HepG2 (cell line): ENCODE results near the gene CLDN16. TPM values are rescaled to one million over a fixed set of nuclear protein-coding genes. Genes with fewer than 3 reads are reported as not detected.

Source experiments
- FOSL1 ChIP-seq: sonication (generic); formaldehyde crosslinking; IDR thresholded peaks from 2 replicates; pipeline ENCODE4 v1.9.0; 2021; ENCODE audit warnings: missing genetic modification reagents, borderline replicate concordance
- HNRNPLL ChIP-seq: fragments of 200-400 bp; formaldehyde crosslinking; IDR thresholded peaks from 2 replicates; pipeline ENCODE4 v1.6.1; 2017; ENCODE audit warnings: mild to moderate bottlenecking, low read depth, low read length; ENCODE audit not compliant: poor library complexity, severe bottlenecking
- JDP2 ChIP-seq: sonication (generic); formaldehyde crosslinking; IDR thresholded peaks from 2 replicates; pipeline ENCODE4 v1.8.1; 2022; ENCODE audit warnings: missing genetic modification reagents, borderline replicate concordance
- MAF1 ChIP-seq: sonication (generic); formaldehyde crosslinking; IDR thresholded peaks from 2 replicates; pipeline ENCODE4 v1.5.0; 2020; ENCODE audit warnings: missing genetic modification reagents, borderline replicate concordance
- REPIN1 ChIP-seq: sonication (generic); formaldehyde crosslinking; IDR thresholded peaks from 2 replicates; pipeline ENCODE4 v1.8.0; 2022; ENCODE audit warnings: missing genetic modification reagents, low read depth, mild to moderate bottlenecking, borderline replicate concordance
- SP1 ChIP-seq, 2 experiments: fragments of 450-650 bp in 1 of 2; sonication (generic) in 1 of 2; formaldehyde crosslinking in 1 of 2; IDR thresholded peaks; 2 replicates each; pipeline versions ENCODE4 v1.4.0 to v1.6.1; 2016 to 2020; ENCODE audit warnings: missing genetic modification reagents in 1 of 2
- SP140L ChIP-seq: sonication (generic); formaldehyde crosslinking; IDR thresholded peaks from 2 replicates; pipeline ENCODE4 v1.4.0; 2020; ENCODE audit warnings: missing genetic modification reagents, borderline replicate concordance
- TBP ChIP-seq: sonication (generic); formaldehyde crosslinking; IDR thresholded peaks from 2 replicates; pipeline ENCODE4 v1.5.0; 2020; ENCODE audit warnings: missing genetic modification reagents
- ZKSCAN8 ChIP-seq: IDR thresholded peaks from 2 replicates; pipeline ENCODE4 v1.6.1; 2016; ENCODE audit warnings: borderline replicate concordance, missing genetic modification reagents, missing compliant biosample characterization
- ZNF441 ChIP-seq: sonication (generic); formaldehyde crosslinking; IDR thresholded peaks from 2 replicates; pipeline ENCODE4 v1.7.0; 2021; ENCODE audit warnings: missing genetic modification reagents, borderline replicate concordance
- polyA plus RNA-seq, 8 experiments: library from polyadenylated mRNA; depleted of rRNA in 3 of 8; stranded (reverse) in 7 of 8; unstranded in 1 of 8; fragments of >200 nt; fragmentation: Illumina TruSeq in 4 of 8; extraction: Trizol in 4 of 8; gene quantifications; 2 replicates each; pipeline versions ENCODE4 v1.2.1 to v1.2.3, GENCODE V29; 2011 to 2016; ENCODE audit warnings: low read depth in 4 of 8, missing spikeins in 1 of 8, mixed read lengths in 1 of 8; ENCODE audit not compliant: insufficient read depth in 1 of 8
- total RNA-seq, 5 experiments: library from RNA; depleted of rRNA; stranded (reverse); fragments of >200 nt; fragmentation: Illumina TruSeq; extraction: Trizol; gene quantifications; 2 replicates each; pipeline ENCODE4 v1.2.3, GENCODE V29; 2016; ENCODE audit warnings: low read depth in 1 of 5
- TF ChIP-seq, protein P1 (sequence below): IDR thresholded peaks from 2 replicates; pipeline ENCODE4 v1.6.1; 2016; ENCODE audit warnings: low read depth
- TF ChIP-seq, protein P2 (sequence below): sonication (generic); formaldehyde crosslinking; IDR thresholded peaks from 2 replicates; pipeline ENCODE4 v1.4.0; 2020; ENCODE audit warnings: missing genetic modification reagents
- TF ChIP-seq, protein P3 (sequence below): IDR thresholded peaks from 2 replicates; pipeline ENCODE4 v1.6.1; 2012; ENCODE audit warnings: low read depth, low read length, improper control_type of control experiment
- TF ChIP-seq, protein P4 (sequence below): sonication (generic); formaldehyde crosslinking; IDR thresholded peaks from 2 replicates; pipeline ENCODE4 v1.5.0; 2020; ENCODE audit warnings: mild to moderate bottlenecking, missing genetic modification reagents
- TF ChIP-seq, protein P5 (sequence below): sonication (generic); formaldehyde crosslinking; IDR thresholded peaks from 2 replicates; pipeline ENCODE4 v1.8.0; 2023; ENCODE audit warnings: mild to moderate bottlenecking, missing genetic modification reagents
- TF ChIP-seq, protein P6 (sequence below): sonication (generic); formaldehyde crosslinking; IDR thresholded peaks from 2 replicates; pipeline ENCODE4 v1.5.0; 2020; ENCODE audit warnings: missing genetic modification reagents, mild to moderate bottlenecking, borderline replicate concordance
- TF ChIP-seq, protein P7 (sequence below): IDR thresholded peaks from 2 replicates; pipeline ENCODE4 v1.6.1; 2016
- TF ChIP-seq, protein P8 (sequence below): sonication (generic); formaldehyde crosslinking; IDR thresholded peaks from 2 replicates; pipeline ENCODE4 v1.8.0; 2022; ENCODE audit warnings: mild to moderate bottlenecking, missing genetic modification reagents

The CLDN16 gene
- total and polyA plus RNA-seq, 2 of the 13 experiments (the other 11 are each of a cell fraction or from before 2014, with no cell fraction given), result 0.13 to 0.24 TPM

DNA sequence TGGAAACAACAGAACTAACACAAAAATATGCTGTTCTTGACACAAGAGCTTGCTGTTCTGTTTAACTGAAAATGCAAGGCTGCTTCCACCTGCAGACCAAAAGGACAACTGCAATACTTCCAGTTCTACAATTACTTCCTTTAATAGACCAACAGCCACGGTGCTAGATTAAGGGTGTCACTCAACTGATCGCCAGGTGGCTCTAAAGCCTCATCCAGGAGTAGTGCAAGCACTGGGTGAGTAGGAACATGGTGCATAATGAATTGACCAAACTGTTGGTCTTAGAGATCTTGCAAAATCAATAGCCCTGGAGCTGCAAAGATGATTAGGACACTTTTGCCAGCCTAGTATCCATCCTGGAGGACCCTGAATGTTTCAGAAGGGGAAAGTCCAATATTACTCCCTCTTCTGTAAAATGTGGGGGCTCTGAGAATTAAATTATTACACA lies 3.6 kb upstream of the CLDN16 start (continued):
- TF ChIP-seq, protein P1, sequence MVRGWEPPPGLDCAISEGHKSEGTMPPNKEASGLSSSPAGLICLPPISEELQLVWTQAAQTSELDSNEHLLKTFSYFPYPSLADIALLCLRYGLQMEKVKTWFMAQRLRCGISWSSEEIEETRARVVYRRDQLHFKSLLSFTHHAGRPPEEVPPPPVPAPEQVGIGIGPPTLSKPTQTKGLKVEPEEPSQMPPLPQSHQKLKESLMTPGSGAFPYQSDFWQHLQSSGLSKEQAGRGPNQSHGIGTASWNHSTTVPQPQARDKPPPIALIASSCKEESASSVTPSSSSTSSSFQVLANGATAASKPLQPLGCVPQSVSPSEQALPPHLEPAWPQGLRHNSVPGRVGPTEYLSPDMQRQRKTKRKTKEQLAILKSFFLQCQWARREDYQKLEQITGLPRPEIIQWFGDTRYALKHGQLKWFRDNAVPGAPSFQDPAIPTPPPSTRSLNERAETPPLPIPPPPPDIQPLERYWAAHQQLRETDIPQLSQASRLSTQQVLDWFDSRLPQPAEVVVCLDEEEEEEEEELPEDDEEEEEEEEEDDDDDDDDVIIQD, result 0 out of 2 replicates have a peak, but pooled peaks have one; percentile 18
- TF ChIP-seq, protein P2, sequence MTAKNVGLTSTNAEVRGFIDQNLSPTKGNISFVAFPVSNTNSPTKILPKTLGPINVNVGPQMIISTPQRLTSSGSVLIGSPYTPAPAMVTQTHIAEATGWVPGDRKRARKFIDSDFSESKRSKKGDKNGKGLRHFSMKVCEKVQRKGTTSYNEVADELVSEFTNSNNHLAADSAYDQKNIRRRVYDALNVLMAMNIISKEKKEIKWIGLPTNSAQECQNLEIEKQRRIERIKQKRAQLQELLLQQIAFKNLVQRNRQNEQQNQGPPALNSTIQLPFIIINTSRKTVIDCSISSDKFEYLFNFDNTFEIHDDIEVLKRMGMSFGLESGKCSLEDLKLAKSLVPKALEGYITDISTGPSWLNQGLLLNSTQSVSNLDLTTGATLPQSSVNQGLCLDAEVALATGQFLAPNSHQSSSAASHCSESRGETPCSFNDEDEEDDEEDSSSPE (CRISPR knock-in tag), result no peak
- TF ChIP-seq, protein P3, sequence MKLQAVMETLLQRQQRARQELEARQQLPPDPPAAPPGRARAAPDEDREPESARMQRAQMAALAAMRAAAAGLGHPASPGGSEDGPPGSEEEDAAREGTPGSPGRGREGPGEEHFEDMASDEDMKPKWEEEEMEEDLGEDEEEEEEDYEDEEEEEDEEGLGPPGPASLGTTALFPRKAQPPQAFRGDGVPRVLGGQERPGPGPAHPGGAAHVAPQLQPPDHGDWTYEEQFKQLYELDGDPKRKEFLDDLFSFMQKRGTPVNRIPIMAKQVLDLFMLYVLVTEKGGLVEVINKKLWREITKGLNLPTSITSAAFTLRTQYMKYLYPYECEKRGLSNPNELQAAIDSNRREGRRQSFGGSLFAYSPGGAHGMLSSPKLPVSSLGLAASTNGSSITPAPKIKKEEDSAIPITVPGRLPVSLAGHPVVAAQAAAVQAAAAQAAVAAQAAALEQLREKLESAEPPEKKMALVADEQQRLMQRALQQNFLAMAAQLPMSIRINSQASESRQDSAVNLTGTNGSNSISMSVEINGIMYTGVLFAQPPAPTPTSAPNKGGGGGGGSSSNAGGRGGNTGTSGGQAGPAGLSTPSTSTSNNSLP, result peak; percentile 35; the same call in 1 of the 2 replicates
- TF ChIP-seq ZNF441 (CRISPR knock-in tag) (no peak), SP140L (CRISPR knock-in tag) (peak; percentile 65; the same call in 1 of the 2 replicates), REPIN1 (CRISPR knock-in tag) (peak; percentile 52; the same call in 1 of the 2 replicates), HNRNPLL (no peak), JDP2 (CRISPR knock-in tag) (no peak), FOSL1 (CRISPR knock-in tag) (no peak), MAF1 (CRISPR knock-in tag) (no peak), ZKSCAN8 (CRISPR knock-in tag) (peak; percentile 59; the same call in 1 of the 2 replicates), SP1 (IDR thresholded peaks at IDR 0.05) (no peak), SP1 (CRISPR knock-in tag; IDR thresholded peaks at IDR 0.05) (no peak), TBP (CRISPR knock-in tag) (no peak)
- TF ChIP-seq, protein P4, sequence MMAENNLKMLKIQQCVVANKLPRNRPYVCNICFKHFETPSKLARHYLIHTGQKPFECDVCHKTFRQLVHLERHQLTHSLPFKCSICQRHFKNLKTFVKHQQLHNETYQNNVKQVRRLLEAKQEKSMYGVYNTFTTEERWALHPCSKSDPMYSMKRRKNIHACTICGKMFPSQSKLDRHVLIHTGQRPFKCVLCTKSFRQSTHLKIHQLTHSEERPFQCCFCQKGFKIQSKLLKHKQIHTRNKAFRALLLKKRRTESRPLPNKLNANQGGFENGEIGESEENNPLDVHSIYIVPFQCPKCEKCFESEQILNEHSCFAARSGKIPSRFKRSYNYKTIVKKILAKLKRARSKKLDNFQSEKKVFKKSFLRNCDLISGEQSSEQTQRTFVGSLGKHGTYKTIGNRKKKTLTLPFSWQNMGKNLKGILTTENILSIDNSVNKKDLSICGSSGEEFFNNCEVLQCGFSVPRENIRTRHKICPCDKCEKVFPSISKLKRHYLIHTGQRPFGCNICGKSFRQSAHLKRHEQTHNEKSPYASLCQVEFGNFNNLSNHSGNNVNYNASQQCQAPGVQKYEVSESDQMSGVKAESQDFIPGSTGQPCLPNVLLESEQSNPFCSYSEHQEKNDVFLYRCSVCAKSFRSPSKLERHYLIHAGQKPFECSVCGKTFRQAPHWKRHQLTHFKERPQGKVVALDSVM (CRISPR knock-in tag), result no peak
- TF ChIP-seq, protein P5, sequence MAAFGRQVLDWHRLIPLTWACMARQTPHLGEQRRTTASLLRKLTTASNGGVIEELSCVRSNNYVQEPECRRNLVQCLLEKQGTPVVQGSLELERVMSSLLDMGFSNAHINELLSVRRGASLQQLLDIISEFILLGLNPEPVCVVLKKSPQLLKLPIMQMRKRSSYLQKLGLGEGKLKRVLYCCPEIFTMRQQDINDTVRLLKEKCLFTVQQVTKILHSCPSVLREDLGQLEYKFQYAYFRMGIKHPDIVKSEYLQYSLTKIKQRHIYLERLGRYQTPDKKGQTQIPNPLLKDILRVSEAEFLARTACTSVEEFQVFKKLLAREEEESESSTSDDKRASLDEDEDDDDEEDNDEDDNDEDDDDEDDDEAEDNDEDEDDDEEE (CRISPR knock-in tag), result no peak
- TF ChIP-seq, protein P6, sequence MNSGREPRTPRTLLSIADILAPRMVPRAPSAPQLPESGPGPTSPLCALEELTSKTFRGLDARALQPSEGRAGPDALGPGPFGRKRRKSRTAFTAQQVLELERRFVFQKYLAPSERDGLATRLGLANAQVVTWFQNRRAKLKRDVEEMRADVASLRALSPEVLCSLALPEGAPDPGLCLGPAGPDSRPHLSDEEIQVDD, result no peak
- TF ChIP-seq, protein P7, sequence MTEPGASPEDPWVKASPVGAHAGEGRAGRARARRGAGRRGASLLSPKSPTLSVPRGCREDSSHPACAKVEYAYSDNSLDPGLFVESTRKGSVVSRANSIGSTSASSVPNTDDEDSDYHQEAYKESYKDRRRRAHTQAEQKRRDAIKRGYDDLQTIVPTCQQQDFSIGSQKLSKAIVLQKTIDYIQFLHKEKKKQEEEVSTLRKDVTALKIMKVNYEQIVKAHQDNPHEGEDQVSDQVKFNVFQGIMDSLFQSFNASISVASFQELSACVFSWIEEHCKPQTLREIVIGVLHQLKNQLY (CRISPR knock-in tag), result no peak
- TF ChIP-seq, protein P8, sequence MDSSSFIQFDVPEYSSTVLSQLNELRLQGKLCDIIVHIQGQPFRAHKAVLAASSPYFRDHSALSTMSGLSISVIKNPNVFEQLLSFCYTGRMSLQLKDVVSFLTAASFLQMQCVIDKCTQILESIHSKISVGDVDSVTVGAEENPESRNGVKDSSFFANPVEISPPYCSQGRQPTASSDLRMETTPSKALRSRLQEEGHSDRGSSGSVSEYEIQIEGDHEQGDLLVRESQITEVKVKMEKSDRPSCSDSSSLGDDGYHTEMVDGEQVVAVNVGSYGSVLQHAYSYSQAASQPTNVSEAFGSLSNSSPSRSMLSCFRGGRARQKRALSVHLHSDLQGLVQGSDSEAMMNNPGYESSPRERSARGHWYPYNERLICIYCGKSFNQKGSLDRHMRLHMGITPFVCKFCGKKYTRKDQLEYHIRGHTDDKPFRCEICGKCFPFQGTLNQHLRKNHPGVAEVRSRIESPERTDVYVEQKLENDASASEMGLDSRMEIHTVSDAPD, result no peak
